ENCODE measurements around the gene KDM6A.

KDM6A gene

DNA sequence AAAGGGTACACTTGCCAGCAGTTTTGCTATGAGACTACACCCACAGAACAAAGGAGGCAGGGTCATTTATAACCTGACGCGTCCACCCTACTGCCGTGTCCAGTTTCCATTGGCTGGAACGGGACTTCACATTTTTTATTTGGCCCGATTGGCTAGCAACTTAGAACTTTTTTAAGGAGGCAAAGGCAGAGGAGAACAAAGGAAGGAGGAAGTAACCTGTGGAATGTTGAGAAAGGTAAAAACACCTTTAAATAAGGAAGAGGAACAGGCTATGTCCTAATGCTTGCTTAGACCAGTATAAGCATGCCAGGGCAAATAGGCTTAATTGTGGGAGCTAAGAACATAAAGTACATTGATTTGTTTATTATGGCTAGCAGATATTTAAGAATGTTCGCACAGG lies 18.7 kb downstream of the KDM6A start:
- peak overlapping the region; percentile 50 for H3K27ac ChIP-seq
- TF ChIP-seq, protein P1, sequence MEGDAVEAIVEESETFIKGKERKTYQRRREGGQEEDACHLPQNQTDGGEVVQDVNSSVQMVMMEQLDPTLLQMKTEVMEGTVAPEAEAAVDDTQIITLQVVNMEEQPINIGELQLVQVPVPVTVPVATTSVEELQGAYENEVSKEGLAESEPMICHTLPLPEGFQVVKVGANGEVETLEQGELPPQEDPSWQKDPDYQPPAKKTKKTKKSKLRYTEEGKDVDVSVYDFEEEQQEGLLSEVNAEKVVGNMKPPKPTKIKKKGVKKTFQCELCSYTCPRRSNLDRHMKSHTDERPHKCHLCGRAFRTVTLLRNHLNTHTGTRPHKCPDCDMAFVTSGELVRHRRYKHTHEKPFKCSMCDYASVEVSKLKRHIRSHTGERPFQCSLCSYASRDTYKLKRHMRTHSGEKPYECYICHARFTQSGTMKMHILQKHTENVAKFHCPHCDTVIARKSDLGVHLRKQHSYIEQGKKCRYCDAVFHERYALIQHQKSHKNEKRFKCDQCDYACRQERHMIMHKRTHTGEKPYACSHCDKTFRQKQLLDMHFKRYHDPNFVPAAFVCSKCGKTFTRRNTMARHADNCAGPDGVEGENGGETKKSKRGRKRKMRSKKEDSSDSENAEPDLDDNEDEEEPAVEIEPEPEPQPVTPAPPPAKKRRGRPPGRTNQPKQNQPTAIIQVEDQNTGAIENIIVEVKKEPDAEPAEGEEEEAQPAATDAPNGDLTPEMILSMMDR (IDR thresholded peaks at IDR 0.05), result no peak
- no peak for TF ChIP-seq ZFX (IDR thresholded peaks at IDR 0.05; ENCODE audit: borderline replicate concordance)

DNA sequence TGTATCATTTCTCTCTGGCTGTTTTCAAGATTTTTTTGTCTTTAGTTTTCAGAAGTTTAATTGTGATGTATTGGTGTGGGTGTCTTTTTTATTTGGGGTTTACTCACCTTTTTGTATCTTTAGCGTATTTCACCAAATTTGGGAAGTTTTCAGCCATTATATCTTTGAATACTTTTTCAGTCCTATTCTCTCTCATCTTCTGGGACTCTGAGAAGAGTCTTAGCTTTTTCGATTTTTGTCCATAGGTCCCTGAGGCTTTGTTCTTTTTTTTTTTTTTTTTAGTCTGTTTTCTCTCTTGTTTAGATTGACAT lies 23.8 kb downstream of the KDM6A start:
- no peak overlapping the region for H3K27ac ChIP-seq
- TF ChIP-seq, protein P1 (IDR thresholded peaks at IDR 0.05), result no peak
- TF ChIP-seq ZFX (IDR thresholded peaks at IDR 0.05; ENCODE audit: borderline replicate concordance), result no peak

DNA sequence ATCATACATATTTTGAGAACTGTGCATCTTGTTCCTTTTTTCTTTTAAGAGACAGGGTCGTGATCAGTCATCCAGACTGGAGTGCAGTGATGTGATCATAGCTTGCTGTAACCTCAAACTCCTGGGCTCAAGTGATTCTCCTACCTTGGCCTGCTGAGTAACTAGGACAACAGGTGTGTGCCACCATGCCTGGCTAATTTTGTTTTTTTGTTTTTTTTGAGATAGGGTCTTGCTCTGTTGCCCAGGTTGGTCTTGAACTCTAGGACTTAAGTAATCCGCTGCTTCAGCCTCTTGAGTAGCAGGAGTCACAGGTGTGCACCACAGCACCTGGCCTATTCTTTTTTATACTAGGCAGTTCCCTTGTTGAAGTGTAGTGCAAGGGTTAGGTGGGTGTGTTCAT lies 24.6 kb downstream of the KDM6A start:
- TF ChIP-seq ZFX (IDR thresholded peaks at IDR 0.05; ENCODE audit: borderline replicate concordance), result no peak
- TF ChIP-seq, protein P1 (IDR thresholded peaks at IDR 0.05), result no peak
- H3K27ac ChIP-seq, result no peak overlapping the region

DNA sequence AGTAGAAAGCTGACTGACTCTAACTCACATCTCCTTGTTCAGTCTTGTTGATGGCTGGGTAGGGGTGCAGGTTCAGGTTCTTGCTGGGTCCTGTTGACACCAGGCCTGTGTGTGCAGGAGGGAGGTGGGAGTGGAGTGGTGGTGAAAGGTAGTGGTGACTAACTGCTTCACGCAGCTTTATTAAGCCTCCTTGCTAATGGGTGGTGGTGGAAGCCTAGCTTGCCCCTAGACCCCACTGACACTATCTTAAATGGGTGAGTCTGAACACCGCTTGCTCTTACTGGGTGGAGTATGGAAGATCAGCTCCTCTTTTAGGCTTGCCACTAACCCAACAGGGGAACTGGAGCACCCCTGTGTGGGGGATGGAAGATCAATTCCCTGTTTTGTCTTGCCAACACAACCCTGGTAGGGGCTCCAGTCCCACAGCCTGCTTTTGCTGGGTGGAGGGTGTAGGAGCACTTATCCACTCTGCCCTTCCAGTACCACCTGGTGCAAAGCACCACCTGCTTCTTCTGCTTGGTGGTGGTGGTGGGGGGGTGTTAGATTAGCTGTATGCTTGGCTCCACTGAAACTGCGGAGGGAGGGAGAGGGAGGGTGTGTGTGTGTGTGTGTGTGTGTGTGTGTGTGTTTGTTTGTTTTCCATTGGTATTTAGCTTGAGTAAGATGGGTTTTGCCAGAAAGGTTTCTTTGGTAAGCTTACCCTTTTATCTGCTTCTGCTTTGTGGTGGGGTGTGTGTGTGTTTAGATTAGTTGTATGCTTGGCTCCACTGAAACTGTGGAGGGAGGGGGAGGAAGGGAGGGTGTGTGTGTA lies 25.6 kb downstream of the KDM6A start:
- H3K27ac ChIP-seq, result no peak overlapping the region
- TF ChIP-seq ZFX (IDR thresholded peaks at IDR 0.05; ENCODE audit: borderline replicate concordance), result no peak
- TF ChIP-seq, protein P1 (IDR thresholded peaks at IDR 0.05), result no peak

DNA sequence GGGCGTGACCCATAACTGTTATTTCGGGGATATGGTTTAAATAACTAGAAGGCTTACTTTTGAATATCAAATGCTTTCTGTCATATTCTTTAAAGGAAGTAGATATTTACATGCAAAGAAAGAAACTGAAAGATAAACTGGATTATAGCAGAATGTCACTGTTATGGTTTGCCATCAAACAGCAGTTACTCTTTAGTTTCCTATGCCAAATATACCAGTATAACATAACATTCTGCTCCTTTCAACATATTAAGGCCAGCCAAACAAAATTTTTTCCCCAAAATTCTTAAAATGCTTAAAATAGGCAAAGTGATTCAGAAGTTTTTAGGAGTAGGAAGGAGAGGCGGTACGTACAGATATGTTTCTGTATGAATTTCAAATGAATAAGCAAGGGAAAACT lies 27.0 kb downstream of the KDM6A start:
- TF ChIP-seq, protein P1 (IDR thresholded peaks at IDR 0.05), result no peak
- TF ChIP-seq ZFX (IDR thresholded peaks at IDR 0.05; ENCODE audit: borderline replicate concordance), result no peak
- H3K27ac ChIP-seq, result no peak overlapping the region

DNA sequence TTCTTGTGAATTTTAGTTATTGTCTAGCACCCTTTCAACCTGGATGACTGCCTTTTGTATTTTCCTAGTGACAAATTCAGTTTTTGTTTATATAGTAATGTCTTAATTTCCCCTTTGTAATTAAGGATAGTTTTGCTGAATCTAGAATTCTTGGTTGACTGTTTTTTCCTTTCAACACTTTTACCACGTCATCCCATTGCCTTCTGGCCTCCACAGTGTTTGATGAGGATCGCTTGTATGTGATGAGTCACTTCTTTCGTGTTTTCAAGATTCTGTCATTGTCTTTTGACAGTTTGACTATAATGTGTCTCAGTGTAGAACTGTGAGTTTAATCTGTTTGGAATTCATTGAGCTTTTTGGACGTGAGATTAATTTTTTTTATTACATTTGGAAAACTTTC lies 30.1 kb downstream of the KDM6A start:
- TF ChIP-seq, protein P1 (IDR thresholded peaks at IDR 0.05), result no peak
- TF ChIP-seq ZFX (IDR thresholded peaks at IDR 0.05; ENCODE audit: borderline replicate concordance), result no peak
- H3K27ac ChIP-seq, result no peak overlapping the region

DNA sequence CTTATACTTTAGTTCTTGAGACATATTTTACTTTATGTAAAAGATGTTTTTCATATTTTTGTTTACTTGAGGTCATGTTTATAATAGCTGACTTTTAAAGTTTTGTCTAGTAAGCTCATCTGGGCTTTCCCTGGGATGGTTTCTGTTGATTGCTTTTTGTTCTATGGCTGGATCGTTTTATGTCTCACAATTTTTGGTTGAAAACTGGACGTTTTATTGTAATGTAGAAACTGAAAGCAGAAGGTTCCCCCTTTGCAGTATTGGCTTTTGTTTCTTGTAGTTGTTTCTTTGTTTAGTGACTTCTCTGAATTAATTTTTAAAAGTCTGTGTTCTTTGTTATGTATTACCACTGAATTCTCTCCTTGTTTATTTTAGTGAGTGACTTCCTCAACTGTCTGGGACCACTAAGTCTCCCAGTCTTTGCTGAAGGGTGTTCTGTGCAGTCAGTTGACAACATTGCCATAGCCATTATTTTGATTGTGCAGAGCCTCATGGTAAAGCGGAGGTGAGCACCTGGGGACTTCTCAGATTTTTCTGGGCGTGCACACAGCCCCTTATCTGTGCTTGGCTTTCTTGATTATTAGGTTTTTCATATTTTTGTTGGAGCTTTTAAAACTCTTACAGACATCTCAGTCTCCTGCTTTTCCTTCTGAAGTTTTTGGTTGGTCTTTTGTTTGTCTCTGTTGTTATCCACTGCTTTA lies 31.0 kb downstream of the KDM6A start:
- no peak overlapping the region for H3K27ac ChIP-seq
- TF ChIP-seq, protein P1 (IDR thresholded peaks at IDR 0.05), result no peak
- TF ChIP-seq ZFX (IDR thresholded peaks at IDR 0.05; ENCODE audit: borderline replicate concordance), result no peak

All from 22Rv1 (cell line).